ENCODE measurements around the gene SLC29A4. TPM values are rescaled to one million over a fixed set of nuclear protein-coding genes. Genes with fewer than 3 reads are reported as not detected.
"Not testable (repeated sequence)": the region's sequence is repeated elsewhere in the genome, so short reads cannot be mapped to it uniquely, and the experiment has no call there.

Gene SLC29A4
- total RNA-seq, 1 donor from 2014 or later: 120 TPM

DNA sequence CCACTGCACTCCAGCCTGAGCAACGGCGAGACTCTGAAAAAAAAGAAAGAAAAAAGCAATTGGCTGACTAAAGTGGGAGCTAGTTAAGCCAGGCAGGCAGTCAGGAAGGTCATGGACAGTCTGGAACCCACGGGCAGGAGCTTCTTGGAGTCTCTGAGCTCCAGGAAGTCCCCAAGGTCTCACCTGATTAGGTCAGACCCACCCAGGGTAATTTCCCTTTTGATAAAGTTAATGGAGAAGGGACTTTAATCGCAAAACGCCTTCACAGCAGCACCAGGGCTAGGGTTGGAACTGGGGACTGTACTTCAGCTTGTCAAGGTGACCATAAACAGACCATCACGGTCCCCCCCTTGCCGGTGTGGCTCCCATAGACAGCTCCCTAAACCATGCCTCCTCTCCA lies 6.6 kb downstream of the SLC29A4 start:
- Mint-ChIP-seq H3K36me3 (ENCODE audit: insufficient read depth) (peaks cover 22% of the 10 kb centered on the region), H3K27me3 (no peaks in the 10 kb centered on the region), H3K9me3 (ENCODE audit: low read depth) (no peaks in the 10 kb centered on the region), H3K27ac (no peak overlapping the region), H3K4me1 (ENCODE audit: low read depth) (peaks cover 3% of the 10 kb centered on the region), H3K4me3 (ENCODE audit: low read depth) (no peak overlapping the region)
- TF ChIP-seq, protein P1, sequence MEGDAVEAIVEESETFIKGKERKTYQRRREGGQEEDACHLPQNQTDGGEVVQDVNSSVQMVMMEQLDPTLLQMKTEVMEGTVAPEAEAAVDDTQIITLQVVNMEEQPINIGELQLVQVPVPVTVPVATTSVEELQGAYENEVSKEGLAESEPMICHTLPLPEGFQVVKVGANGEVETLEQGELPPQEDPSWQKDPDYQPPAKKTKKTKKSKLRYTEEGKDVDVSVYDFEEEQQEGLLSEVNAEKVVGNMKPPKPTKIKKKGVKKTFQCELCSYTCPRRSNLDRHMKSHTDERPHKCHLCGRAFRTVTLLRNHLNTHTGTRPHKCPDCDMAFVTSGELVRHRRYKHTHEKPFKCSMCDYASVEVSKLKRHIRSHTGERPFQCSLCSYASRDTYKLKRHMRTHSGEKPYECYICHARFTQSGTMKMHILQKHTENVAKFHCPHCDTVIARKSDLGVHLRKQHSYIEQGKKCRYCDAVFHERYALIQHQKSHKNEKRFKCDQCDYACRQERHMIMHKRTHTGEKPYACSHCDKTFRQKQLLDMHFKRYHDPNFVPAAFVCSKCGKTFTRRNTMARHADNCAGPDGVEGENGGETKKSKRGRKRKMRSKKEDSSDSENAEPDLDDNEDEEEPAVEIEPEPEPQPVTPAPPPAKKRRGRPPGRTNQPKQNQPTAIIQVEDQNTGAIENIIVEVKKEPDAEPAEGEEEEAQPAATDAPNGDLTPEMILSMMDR (IDR thresholded peaks at IDR 0.05; ENCODE audit: unreplicated experiment): no peak
- no peak for DNase-seq (ENCODE audit: low spot score, unreplicated experiment)

DNA sequence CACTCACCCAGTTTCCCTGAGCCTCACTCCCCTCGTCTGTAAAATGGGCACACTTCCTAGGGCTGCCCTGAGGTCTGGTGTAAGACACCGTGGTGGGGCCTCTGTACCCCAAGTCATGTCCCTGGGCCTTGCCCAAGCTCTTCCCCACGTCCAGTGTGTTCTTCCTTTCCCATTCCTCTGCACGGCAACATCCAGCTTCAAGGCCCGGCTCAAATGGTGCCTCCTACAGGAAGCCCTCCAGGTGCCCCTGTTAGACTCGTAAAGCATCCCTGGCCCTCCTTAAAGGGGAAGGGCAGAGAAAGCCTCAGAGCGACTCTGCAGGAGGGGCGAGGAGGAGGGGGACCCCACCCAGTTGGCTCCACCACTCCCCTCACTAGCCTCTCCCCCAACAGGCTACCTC lies 8.6 kb downstream of the SLC29A4 start:
- H3K4me3 Mint-ChIP-seq (ENCODE audit: low read depth): no peak overlapping the region
- H3K4me1 Mint-ChIP-seq (ENCODE audit: low read depth): peaks cover 4% of the 10 kb centered on the region
- TF ChIP-seq, protein P1 (IDR thresholded peaks at IDR 0.05; ENCODE audit: unreplicated experiment): no peak
- H3K27me3 Mint-ChIP-seq: no peaks in the 10 kb centered on the region
- DNase-seq (ENCODE audit: low spot score, unreplicated experiment): no peak
- peaks cover 34% of the 10 kb centered on the region for H3K36me3 Mint-ChIP-seq (ENCODE audit: insufficient read depth)
- H3K9me3 Mint-ChIP-seq (ENCODE audit: low read depth): no peaks in the 10 kb centered on the region
- no peak overlapping the region for H3K27ac Mint-ChIP-seq

DNA sequence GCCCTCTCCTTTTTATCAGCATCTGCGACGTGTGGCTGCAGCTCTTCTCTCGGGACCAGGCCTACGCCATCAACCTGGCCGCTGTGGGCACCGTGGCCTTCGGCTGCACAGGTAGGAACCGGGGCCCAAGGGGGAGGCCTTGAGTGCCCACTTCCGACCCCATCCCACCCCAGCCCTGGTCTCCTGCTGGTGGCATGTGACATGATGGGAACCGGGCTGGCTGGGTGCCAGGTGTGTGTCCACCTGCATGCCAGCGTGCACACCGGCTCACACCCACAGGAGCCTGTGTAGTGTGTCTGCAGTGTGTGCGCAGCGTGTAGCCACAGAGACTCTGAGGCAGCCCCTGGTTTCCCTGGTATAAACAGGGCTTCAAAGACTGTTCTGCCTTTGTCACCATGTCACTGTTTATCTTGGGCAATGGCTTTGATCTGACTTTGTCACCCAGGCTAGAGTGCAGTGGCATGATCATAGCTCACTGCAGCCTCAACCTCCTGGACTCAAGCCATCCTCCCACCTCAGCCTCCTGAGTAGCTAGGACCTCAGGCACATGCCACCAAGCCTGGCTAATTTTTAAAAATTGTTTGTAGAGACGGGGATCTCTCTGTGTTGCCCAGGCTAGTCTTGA lies 9.1 kb downstream of the SLC29A4 start:
- H3K27me3 Mint-ChIP-seq; H3K4me1 Mint-ChIP-seq (ENCODE audit: low read depth); DNase-seq (ENCODE audit: low spot score, unreplicated experiment); H3K4me3 Mint-ChIP-seq (ENCODE audit: low read depth); H3K9me3 Mint-ChIP-seq (ENCODE audit: low read depth); H3K27ac Mint-ChIP-seq: not testable (repeated sequence)
- peaks cover 33% of the 10 kb centered on the region for H3K36me3 Mint-ChIP-seq (ENCODE audit: insufficient read depth)

DNA sequence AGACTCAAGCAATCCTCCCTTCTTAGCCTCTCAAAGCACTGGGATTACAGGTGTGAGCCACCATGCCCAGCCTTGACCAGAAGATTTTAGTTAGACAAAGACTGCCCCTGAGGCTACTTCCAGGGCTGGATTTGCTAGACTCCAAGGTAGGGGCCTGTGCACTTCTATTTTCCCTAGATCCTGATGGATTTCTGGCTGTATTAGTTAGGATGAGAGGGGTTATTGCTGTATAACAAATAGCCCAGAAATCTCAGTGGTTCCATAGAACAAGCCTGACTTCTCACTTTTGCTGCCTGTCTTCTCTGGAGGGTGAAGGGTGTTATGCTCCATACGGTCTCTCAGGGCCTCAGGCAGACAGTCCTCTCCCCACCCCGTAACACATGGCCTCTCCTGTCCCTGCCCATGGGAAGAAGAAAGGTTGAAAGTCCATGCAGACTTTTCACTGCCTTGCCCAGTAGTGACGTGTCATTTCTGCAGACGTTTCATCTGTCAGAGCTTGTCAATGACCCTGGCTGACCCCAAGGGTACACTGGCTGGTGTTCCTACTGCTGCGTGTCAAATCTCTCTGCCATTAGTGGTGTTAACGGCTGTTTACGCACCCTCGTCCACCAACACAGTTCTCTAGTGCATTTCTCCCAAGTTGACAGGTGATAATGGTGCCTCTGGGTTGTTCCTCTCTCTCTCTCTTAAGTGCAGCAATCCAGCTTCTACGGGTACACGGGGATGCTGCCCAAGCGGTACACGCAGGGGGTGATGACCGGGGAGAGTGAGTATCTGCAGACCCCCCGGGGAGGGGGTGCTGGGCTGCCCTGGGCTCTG lies 11.6 kb downstream of the SLC29A4 start:
- H3K4me3 Mint-ChIP-seq (ENCODE audit: low read depth): no peak overlapping the region
- no peak overlapping the region for H3K27ac Mint-ChIP-seq
- no peaks in the 10 kb centered on the region for H3K27me3 Mint-ChIP-seq
- peaks cover 4% of the 10 kb centered on the region for H3K4me1 Mint-ChIP-seq (ENCODE audit: low read depth)
- no peaks in the 10 kb centered on the region for H3K9me3 Mint-ChIP-seq (ENCODE audit: low read depth)
- TF ChIP-seq, protein P1 (IDR thresholded peaks at IDR 0.05; ENCODE audit: unreplicated experiment): no peak
- DNase-seq (ENCODE audit: low spot score, unreplicated experiment): no peak
- H3K36me3 Mint-ChIP-seq (ENCODE audit: insufficient read depth): peaks cover 41% of the 10 kb centered on the region

DNA sequence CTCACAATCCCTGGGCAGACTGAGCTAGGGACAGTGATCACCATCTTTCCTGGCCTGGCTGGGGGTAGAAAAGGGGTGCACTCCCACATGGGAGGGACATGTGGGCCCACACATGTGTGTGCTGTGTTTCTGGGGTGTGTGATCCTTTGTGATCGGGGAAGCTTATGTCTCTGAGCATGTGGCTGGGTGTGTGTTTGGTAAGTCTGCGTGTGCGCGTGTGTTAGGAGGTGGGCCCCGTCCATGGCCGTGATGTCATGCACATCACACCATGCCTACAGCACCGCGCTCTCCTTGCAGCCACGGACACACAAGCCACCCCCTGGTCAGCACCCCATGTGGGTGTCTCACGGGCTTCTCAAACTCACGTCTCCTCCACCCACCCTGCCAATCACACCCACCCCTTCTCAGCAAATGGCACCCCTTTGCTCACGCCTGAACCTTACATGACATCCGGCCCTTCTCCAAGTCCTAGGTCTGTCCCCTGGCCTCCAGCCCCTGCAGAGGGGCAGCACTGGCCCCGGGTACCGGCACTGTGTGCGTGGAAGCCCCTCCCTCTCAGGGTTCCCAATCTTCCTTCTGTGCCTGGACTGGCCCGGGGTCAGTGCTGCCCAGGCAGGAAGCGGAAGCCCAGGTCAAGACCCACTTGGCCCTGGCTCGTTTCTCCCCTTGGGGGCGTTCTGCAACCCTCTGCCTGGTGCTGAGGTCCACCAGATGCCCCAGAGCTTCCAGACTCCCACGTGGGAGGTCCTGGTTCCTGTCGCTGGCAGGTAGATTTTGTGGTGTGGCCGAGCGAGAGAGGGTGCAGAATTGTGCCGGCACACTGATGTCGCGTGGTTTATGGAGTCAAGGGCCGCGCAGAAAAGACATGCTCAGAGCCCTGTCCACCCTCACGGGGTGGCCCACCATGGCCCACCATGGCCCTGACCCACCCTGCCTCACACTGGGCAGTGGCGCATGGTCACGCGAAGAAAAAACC lies 12.6 kb downstream of the SLC29A4 start:
- H3K27me3 Mint-ChIP-seq: no peaks in the 10 kb centered on the region
- peaks cover 4% of the 10 kb centered on the region for H3K4me1 Mint-ChIP-seq (ENCODE audit: low read depth)
- DNase-seq (ENCODE audit: low spot score, unreplicated experiment): no peak
- peaks cover 41% of the 10 kb centered on the region for H3K36me3 Mint-ChIP-seq (ENCODE audit: insufficient read depth)
- no peak overlapping the region for H3K27ac Mint-ChIP-seq
- TF ChIP-seq, protein P1 (IDR thresholded peaks at IDR 0.05; ENCODE audit: unreplicated experiment): no peak
- no peak overlapping the region for H3K4me3 Mint-ChIP-seq (ENCODE audit: low read depth)
- H3K9me3 Mint-ChIP-seq (ENCODE audit: low read depth): no peaks in the 10 kb centered on the region
